ENCODE data around the gene CHN2. TPM values are rescaled to one million over a fixed set of nuclear protein-coding genes. Genes with fewer than 3 reads are reported as not detected.

Gene CHN2
- total RNA-seq, 1 experiment from 2014 or later, result 2.1 TPM

DNA sequence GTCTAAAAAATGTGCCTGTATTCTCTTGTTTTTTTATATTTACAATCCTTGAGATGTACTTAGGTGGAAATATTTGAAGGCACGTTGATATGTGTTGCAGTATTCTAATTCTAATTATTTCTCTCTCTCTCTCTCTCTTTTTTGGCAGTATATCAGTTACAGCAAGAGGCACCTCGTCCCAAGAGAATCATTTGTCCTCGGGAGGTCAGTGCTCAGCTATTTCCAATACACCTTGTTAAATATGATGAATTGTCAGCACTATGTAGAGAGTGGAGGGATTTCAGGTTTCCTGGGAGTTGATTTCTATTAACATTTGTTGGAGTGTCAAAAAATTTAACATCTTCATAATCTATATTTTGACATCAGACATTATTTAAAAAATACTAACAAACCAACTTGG is 173.2 kb downstream of the CHN2 start:
- H3K4me3 ChIP-seq (replicated peaks in 1 of 2; ENCODE audit: low read depth in 1 of 2, low read length in 2 of 2), result no peak overlapping the region
- intact Hi-C loops (cut with micrococcal nuclease), result no loop called here
- H3K36me3 ChIP-seq (ENCODE audit: control insufficient read depth in 1 of 2, insufficient read depth in 2 of 2, low read length in 2 of 2), result no peaks in the 10 kb centered on the region
- ChIA-PET POLR2A (no interaction called here), RAD21 (ENCODE audit: low non-redundant PET in 1 of 2, low total read pairs in 2 of 2, uncharacterized antibody in 2 of 2, unreplicated experiment in 2 of 2) (no interaction called here), CTCF (no interaction called here)
- TF ChIP-seq, protein P1, sequence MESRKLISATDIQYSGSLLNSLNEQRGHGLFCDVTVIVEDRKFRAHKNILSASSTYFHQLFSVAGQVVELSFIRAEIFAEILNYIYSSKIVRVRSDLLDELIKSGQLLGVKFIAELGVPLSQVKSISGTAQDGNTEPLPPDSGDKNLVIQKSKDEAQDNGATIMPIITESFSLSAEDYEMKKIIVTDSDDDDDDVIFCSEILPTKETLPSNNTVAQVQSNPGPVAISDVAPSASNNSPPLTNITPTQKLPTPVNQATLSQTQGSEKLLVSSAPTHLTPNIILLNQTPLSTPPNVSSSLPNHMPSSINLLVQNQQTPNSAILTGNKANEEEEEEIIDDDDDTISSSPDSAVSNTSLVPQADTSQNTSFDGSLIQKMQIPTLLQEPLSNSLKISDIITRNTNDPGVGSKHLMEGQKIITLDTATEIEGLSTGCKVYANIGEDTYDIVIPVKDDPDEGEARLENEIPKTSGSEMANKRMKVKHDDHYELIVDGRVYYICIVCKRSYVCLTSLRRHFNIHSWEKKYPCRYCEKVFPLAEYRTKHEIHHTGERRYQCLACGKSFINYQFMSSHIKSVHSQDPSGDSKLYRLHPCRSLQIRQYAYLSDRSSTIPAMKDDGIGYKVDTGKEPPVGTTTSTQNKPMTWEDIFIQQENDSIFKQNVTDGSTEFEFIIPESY (IDR thresholded peaks at IDR 0.05; ENCODE audit: extremely low read depth, insufficient replicate concordance, low read length), result no peak
- TF ChIP-seq POLR2A (IDR thresholded peaks at IDR 0.05; ENCODE audit: borderline replicate concordance, extremely low read depth, insufficient read depth, insufficient read length) (no peak), TCF7L2 (IDR thresholded peaks at IDR 0.05; ENCODE audit: borderline replicate concordance, extremely low read depth, insufficient read depth, insufficient read length) (no peak), FOSL1 (IDR thresholded peaks at IDR 0.05; ENCODE audit: low read depth) (no peak), EZH2 (IDR thresholded peaks at IDR 0.05) (no peak), YY1 (IDR thresholded peaks at IDR 0.05; ENCODE audit: extremely low read depth, insufficient replicate concordance, low read depth, low read length) (no peak), EGR1 (IDR thresholded peaks at IDR 0.05; ENCODE audit: low read depth) (no peak), ZFX (IDR thresholded peaks at IDR 0.05) (no peak), SRF (IDR thresholded peaks at IDR 0.05; ENCODE audit: low read depth) (no peak), EZH2phosphoT487 (IDR thresholded peaks at IDR 0.05; ENCODE audit: borderline replicate concordance) (no peak), CBX3 (IDR thresholded peaks at IDR 0.05; ENCODE audit: low read depth) (no peak)
- TF ChIP-seq, protein P2, sequence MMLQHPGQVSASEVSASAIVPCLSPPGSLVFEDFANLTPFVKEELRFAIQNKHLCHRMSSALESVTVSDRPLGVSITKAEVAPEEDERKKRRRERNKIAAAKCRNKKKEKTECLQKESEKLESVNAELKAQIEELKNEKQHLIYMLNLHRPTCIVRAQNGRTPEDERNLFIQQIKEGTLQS (IDR thresholded peaks at IDR 0.05), result no peak
- TF ChIP-seq, protein P3, sequence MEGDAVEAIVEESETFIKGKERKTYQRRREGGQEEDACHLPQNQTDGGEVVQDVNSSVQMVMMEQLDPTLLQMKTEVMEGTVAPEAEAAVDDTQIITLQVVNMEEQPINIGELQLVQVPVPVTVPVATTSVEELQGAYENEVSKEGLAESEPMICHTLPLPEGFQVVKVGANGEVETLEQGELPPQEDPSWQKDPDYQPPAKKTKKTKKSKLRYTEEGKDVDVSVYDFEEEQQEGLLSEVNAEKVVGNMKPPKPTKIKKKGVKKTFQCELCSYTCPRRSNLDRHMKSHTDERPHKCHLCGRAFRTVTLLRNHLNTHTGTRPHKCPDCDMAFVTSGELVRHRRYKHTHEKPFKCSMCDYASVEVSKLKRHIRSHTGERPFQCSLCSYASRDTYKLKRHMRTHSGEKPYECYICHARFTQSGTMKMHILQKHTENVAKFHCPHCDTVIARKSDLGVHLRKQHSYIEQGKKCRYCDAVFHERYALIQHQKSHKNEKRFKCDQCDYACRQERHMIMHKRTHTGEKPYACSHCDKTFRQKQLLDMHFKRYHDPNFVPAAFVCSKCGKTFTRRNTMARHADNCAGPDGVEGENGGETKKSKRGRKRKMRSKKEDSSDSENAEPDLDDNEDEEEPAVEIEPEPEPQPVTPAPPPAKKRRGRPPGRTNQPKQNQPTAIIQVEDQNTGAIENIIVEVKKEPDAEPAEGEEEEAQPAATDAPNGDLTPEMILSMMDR (IDR thresholded peaks at IDR 0.05 in 2 of 3, conservative IDR thresholded peaks at IDR 0.05 in 1 of 3; ENCODE audit: borderline replicate concordance in 1 of 3, insufficient read depth in 1 of 3, low read depth in 2 of 3, low read length in 2 of 3), result no peak
- TF ChIP-seq, protein P4, sequence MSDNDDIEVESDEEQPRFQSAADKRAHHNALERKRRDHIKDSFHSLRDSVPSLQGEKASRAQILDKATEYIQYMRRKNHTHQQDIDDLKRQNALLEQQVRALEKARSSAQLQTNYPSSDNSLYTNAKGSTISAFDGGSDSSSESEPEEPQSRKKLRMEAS (IDR thresholded peaks at IDR 0.05), result no peak
- no peak for ATAC-seq
- no peaks in the 10 kb centered on the region for H3K79me2 ChIP-seq (ENCODE audit: insufficient read depth, low read length)
- H3K4me2 ChIP-seq (ENCODE audit: low read length), result no peak overlapping the region
- H3K27me3 ChIP-seq (ENCODE audit: insufficient read depth, low read length), result no peaks in the 10 kb centered on the region
- no peak overlapping the region for H3K27ac ChIP-seq (ENCODE audit: low read depth, low read length)
- no peaks in the 10 kb centered on the region for H3K9me2 ChIP-seq (ENCODE audit: insufficient read depth)
- no peaks in the 10 kb centered on the region for H4K20me1 ChIP-seq (ENCODE audit: insufficient read depth)
- no peak overlapping the region for H3K9ac ChIP-seq (ENCODE audit: low read length)
- peaks cover 5 to 21% of the 10 kb centered on the region in 2 experiments for H3K4me1 ChIP-seq (ENCODE audit: control insufficient read depth in 1 of 2, insufficient read depth in 2 of 2, low read length in 2 of 2)
- H3K9me3 ChIP-seq (ENCODE audit: control insufficient read depth in 1 of 2, insufficient read depth in 1 of 2, low read depth in 1 of 2, low read length in 2 of 2), result no peaks in the 10 kb centered on the region
- no TSS peak for BruUV-seq (replicated peaks)
- no peak for DNase-seq (ENCODE audit: low read depth, low spot score)
- H2AFZ ChIP-seq (ENCODE audit: low read depth, low read length, poor library complexity, severe bottlenecking), result no peak overlapping the region

Data from HCT116 (cell line).